GM12878 (cell line): ENCODE measurements around the gene IPO11. TPM values are rescaled to one million over a fixed set of nuclear protein-coding genes. Genes with fewer than 3 reads are reported as not detected.

Experiments
- ATAC-seq: fragments of 200-7000 bp; cut with Tn5 transposase; 3 replicates; pipeline ENCODE4 v1.9.1; 2020; ENCODE audit warnings: mild to moderate bottlenecking, moderate library complexity
- BruUV-seq: library from RNA; stranded (reverse); fragments of 400-500 nt; replicated peaks from 2 replicates; lab custom pipeline; 2021; lab: Mats Ljungman, UMichigan
- CTCF ChIA-PET: fragments of 300-600 bp; sonication (Branson Sonifier 250); formaldehyde crosslinking; extraction: SDS; loops from one replicate; lab custom pipeline; 2021; ENCODE audit warnings: inconsistent platforms; lab: Yijun Ruan, JAX
- POLR2A ChIA-PET: fragments of 350-600 bp; formaldehyde crosslinking; extraction: SDS; loops from one replicate; lab custom pipeline; 2021; ENCODE audit warnings: inconsistent platforms; lab: Charles Lee
- RAD21 ChIA-PET: fragments of 300-600 bp; sonication (Branson Sonifier 250); formaldehyde crosslinking; loops from one replicate; lab custom pipeline; 2023; ENCODE audit warnings: antibody characterized with exemption; ENCODE audit not compliant: unreplicated experiment; lab: Charles Lee
- SMC1A ChIA-PET: fragments of 300-600 bp; sonication (Branson Sonifier 250); formaldehyde crosslinking; loops from one replicate; lab custom pipeline; 2023; ENCODE audit not compliant: unreplicated experiment, uncharacterized antibody; lab: Charles Lee
- DNase-seq: peaks from one replicate; pipeline ENCODE4 v3.0.0-alpha.2; 2011; ENCODE audit warnings: low read depth, low spot score
- FAIRE-seq: peaks from 3 replicates; lab custom pipeline; 2011; peaks lifted over from hg19 to GRCh38; lab: Jason Lieb, UNC
- H2AFZ ChIP-seq: 2 replicates; pipeline ENCODE4 v1.6.0; 2011; ENCODE audit warnings: low read depth, low read length, control low read depth; ENCODE audit not compliant: control insufficient read depth
- H3K27ac ChIP-seq: 2 replicates; pipeline ENCODE4 v1.5.1; 2011; ENCODE audit warnings: control low read depth; ENCODE audit not compliant: control insufficient read depth, insufficient read depth
- H3K27me3 ChIP-seq, 2 experiments: replicated peaks in 1 of 2; 2 replicates each; pipeline versions ENCODE4 v1.6.0 to v1.6.1; 2011; ENCODE audit warnings: low read length in 1 of 2; ENCODE audit not compliant: control insufficient read depth in 2 of 2, insufficient read depth in 2 of 2
- H3K36me3 ChIP-seq, 2 experiments: 2 replicates each; pipeline ENCODE4 v1.5.1; 2011; ENCODE audit warnings: low read length in 1 of 2; ENCODE audit not compliant: control insufficient read depth in 2 of 2, insufficient read depth in 2 of 2
- H3K4me1 ChIP-seq: 2 replicates; pipeline ENCODE4 v1.6.1; 2011; ENCODE audit warnings: mild to moderate bottlenecking, low read length, moderate library complexity, mixed read lengths; ENCODE audit not compliant: control insufficient read depth, insufficient read depth
- H3K4me2 ChIP-seq: 2 replicates; pipeline ENCODE4 v1.6.0; 2011; ENCODE audit warnings: control low read depth; ENCODE audit not compliant: control insufficient read depth, insufficient read depth
- H3K4me3 ChIP-seq: fragments of 200-600 bp; sonication (generic); 2 replicates; pipeline ENCODE4 v1.5.1; 2016
- H3K79me2 ChIP-seq: 2 replicates; pipeline ENCODE4 v1.6.0; 2011; ENCODE audit warnings: low read length; ENCODE audit not compliant: control insufficient read depth, insufficient read depth
- H3K9ac ChIP-seq: 2 replicates; pipeline ENCODE4 v1.8.0; 2011; ENCODE audit warnings: low read length, control low read depth, mixed read lengths; ENCODE audit not compliant: control insufficient read depth, insufficient read depth
- H3K9me3 ChIP-seq: replicated peaks from 3 replicates; pipeline ENCODE4 v1.5.1; 2011; ENCODE audit warnings: mild to moderate bottlenecking, low read length; ENCODE audit not compliant: control insufficient read depth, insufficient read depth
- H4K20me1 ChIP-seq: 2 replicates; pipeline ENCODE4 v1.6.0; 2011; ENCODE audit not compliant: control insufficient read depth, insufficient read depth
- BCL3 ChIP-seq: IDR thresholded peaks from 2 replicates; pipeline ENCODE4 v1.6.1; 2011; ENCODE audit warnings: borderline replicate concordance, low read depth, mild to moderate bottlenecking, moderate library complexity, low read length; ENCODE audit not compliant: insufficient read depth, poor library complexity, severe bottlenecking
- CUX1 ChIP-seq: IDR thresholded peaks from 2 replicates; pipeline ENCODE4 v1.6.1; 2012; ENCODE audit warnings: improper control_type of control experiment, low read depth, low read length; ENCODE audit not compliant: insufficient replicate concordance
- E2F8 ChIP-seq: fragments of 450-650 bp; IDR thresholded peaks from 2 replicates; pipeline ENCODE4 v1.6.1; 2018; ENCODE audit warnings: mild to moderate bottlenecking, low read depth, moderate library complexity; ENCODE audit not compliant: partially characterized antibody
- FOXK2 ChIP-seq: fragments of 450-650 bp; IDR thresholded peaks from 2 replicates; pipeline ENCODE4 v1.6.1; 2017; ENCODE audit warnings: mild to moderate bottlenecking, moderate library complexity
- NFYA ChIP-seq: IDR thresholded peaks from 2 replicates; pipeline ENCODE4 v1.6.1; 2011; ENCODE audit warnings: low read depth, mild to moderate bottlenecking, low read length, improper control_type of control experiment, borderline replicate concordance
- NR2C1 ChIP-seq: fragments of 450-650 bp; IDR thresholded peaks from 2 replicates; pipeline ENCODE4 v1.6.1; 2017; ENCODE audit warnings: antibody characterized with exemption, mild to moderate bottlenecking, moderate library complexity
- PAX5 ChIP-seq: IDR thresholded peaks from 2 replicates; pipeline ENCODE4 v1.6.1; 2011; ENCODE audit warnings: low read depth, low read length, borderline replicate concordance
- ZNF217 ChIP-seq: fragments of 450-650 bp; IDR thresholded peaks from 2 replicates; pipeline ENCODE4 v1.6.1; 2017; ENCODE audit warnings: antibody characterized with exemption, mild to moderate bottlenecking
- WGBS: methylation state at CpG from one replicate; pipeline ENCODE4 v1.1.6; 2016; ENCODE audit warnings: low lambda C conversion rate; ENCODE audit not compliant: insufficient replicate concordance, insufficient coverage; ENCODE audit errors: missing lambda C conversion rate; 5-methylcytosine and 5-hydroxymethylcytosine counted together
- in situ Hi-C: fragments of 300-500 bp; cut with MboI; formaldehyde crosslinking; loops from 9 replicates; pipeline ENCODE4 v1.14.3; 2018; ENCODE audit warnings: mixed read lengths
- intact Hi-C: fragments of 100-400 bp; cut with micrococcal nuclease; formaldehyde crosslinking; loops from one replicate; pipeline ENCODE4 v1.14.2; 2022; ENCODE audit not compliant: unreplicated experiment
- polyA plus RNA-seq, 11 experiments: library from polyadenylated mRNA; depleted of rRNA in 4 of 11; unstranded in 6 of 11; stranded (reverse) in 5 of 11; fragments of >200 nt; fragmentation: Nextera tagmentation in 4 of 11; fragmentation: Illumina TruSeq in 1 of 11; extraction: Ambion mirVana in 4 of 11; extraction: Trizol in 1 of 11; gene quantifications; 1 replicate in 1 of 11; 2 replicates in 10 of 11; pipeline versions ENCODE4 v1.2.1 to v1.2.3, GENCODE V29; 2011 to 2016; ENCODE audit warnings: inconsistent platforms in 2 of 11, missing spikeins in 2 of 11, low read depth in 1 of 11
- total RNA-seq, 4 experiments: library from RNA; depleted of rRNA in 3 of 4; stranded (reverse); fragments of >200 nt in 3 of 4; fragmentation: Illumina TruSeq in 1 of 4; extraction: Trizol in 1 of 4; gene quantifications; 2 replicates each; pipeline versions ENCODE4 v1.2.1 to v1.2.3, GENCODE V29; 2013 to 2021

Gene IPO11
- total and polyA plus RNA-seq, 10 of the 15 experiments (the other 5 are each of a cell fraction or from before 2014, with no cell fraction given) = 14.1 to 49.3 (median 29.8) TPM

- TF ChIP-seq BCL3 (no peak), NFYA (no peak), NR2C1 (no peak), FOXK2 (no peak)
These were observed 36.5 kb upstream of the IPO11 start (continued) for GRCh38 chr5:62376064-62376463.

GRCh38 chr5:62385131-62385530 is 27.4 kb upstream of the IPO11 start:
- BruUV-seq = no TSS peak
- Histone ChIP-seq H3K9me3 (no peaks in the 10 kb centered on the region), H3K4me2 (no peak overlapping the region), H3K4me3 (no peak overlapping the region), H3K27ac (no peak overlapping the region), H4K20me1 (no peaks in the 10 kb centered on the region), H2AFZ (no peak overlapping the region), H3K27me3 (no peaks in the 10 kb centered on the region), H3K9ac (no peak overlapping the region), H3K36me3 (peaks cover 2 to 18% of the 10 kb centered on the region in 2 experiments), H3K79me2 (no peaks in the 10 kb centered on the region), H3K4me1 (no peaks in the 10 kb centered on the region)
- RAD21 ChIA-PET = interaction anchor here (0.6 kb wide), 2 partner anchors 95 to 1165 kb away, joined by 3 read pairs; no protein-coding TSS in a partner anchor
- no peak for ATAC-seq
- in situ Hi-C loops (no loop called here), intact Hi-C loops (no loop called here)
- SMC1A ChIA-PET = interaction anchor here (0.7 to 1.5 kb wide), 3 partner anchors 14 to 75 kb away, joined by 3 read pairs; no protein-coding TSS in a partner anchor
- POLR2A ChIA-PET = interaction anchor here (0.6 kb wide), 1 partner anchor 41 kb away, joined by 6 read pairs; no protein-coding TSS in a partner anchor
- WGBS = 97% methylated on average over 4 of the region's 4 CpGs
- CTCF ChIA-PET = interaction anchor here (1.5 kb wide), 1 partner anchor 33 kb away, joined by 4 read pairs; no protein-coding TSS in a partner anchor
- DNase-seq = no peak
- FAIRE-seq = no peak
- TF ChIP-seq PAX5 = no peak
- no peak for TF ChIP-seq E2F8
- no peak for TF ChIP-seq CUX1
- TF ChIP-seq NFYA = no peak
- TF ChIP-seq ZNF217 = no peak
